Transverse colon (tissue), 3 donors: ENCODE results near the gene GATA3.

Experiments
- CTCF ChIP-seq, 5 experiments: fragments of 200-600 bp in 3 of 5; fragments of 450-650 bp in 2 of 5; sonication (generic) in 3 of 5; IDR thresholded peaks; 1 replicate in 2 of 5; 2 replicates in 3 of 5; pipeline ENCODE4 v1.5.1; 2016 to 2017; ENCODE audit warnings: antibody characterized with exemption in 5 of 5, inconsistent platforms in 3 of 5, mild to moderate bottlenecking in 2 of 5, moderate library complexity in 1 of 5
- POLR2A ChIP-seq: fragments of 450-650 bp; IDR thresholded peaks from one replicate; pipeline ENCODE4 v1.6.1; 2016; ENCODE audit warnings: antibody characterized with exemption, mild to moderate bottlenecking, moderate library complexity

- no peak for TF ChIP-seq POLR2A
- no peak for TF ChIP-seq CTCF (IDR thresholded peaks at IDR 0.05)
These were observed 5.2 kb upstream of the GATA3 start for GRCh38 chr10:8049045-8049864.
